ENCODE measurements around the gene SLC22A25.

The SLC22A25 gene

GRCh38 chr11:63240791-63241379 lies 2.5 kb downstream of the SLC22A25 start:
- H4K12ac ChIP-seq (ENCODE audit: low read depth, low read length): no peak overlapping the region
- H3K4ac ChIP-seq (ENCODE audit: low read depth, low read length): no peak overlapping the region
- H3K79me2 ChIP-seq (ENCODE audit: control insufficient read depth, insufficient read depth, low read length, poor library complexity): no peaks in the 10 kb centered on the region
- no peak overlapping the region for H2AK5ac ChIP-seq (ENCODE audit: low read length)
- no peak overlapping the region for H2BK12ac ChIP-seq (ENCODE audit: low read length)
- H3K79me1 ChIP-seq (ENCODE audit: low read length): no peaks in the 10 kb centered on the region
- H3K4me3 ChIP-seq (ENCODE audit: low read depth, low read length): no peak overlapping the region
- H2AFZ ChIP-seq (ENCODE audit: insufficient read depth, low read length, poor library complexity): no peak overlapping the region
- H3K27me3 ChIP-seq (ENCODE audit: insufficient read depth, low read length): no peaks in the 10 kb centered on the region
- no peak overlapping the region for H3K4me2 ChIP-seq (ENCODE audit: low read length)
- no peaks in the 10 kb centered on the region for H3K36me3 ChIP-seq (ENCODE audit: control insufficient read depth in 1 of 2, insufficient read depth in 2 of 2, low read length in 2 of 2)
- DNase-seq: no peak
- no peak overlapping the region for H3K9ac ChIP-seq (ENCODE audit: low read length)
- H3K4me1 ChIP-seq (ENCODE audit: control insufficient read depth in 1 of 2, insufficient read depth in 2 of 2, low read length in 2 of 2): no peaks in the 10 kb centered on the region
- no peak overlapping the region for H3K18ac ChIP-seq (ENCODE audit: low read length)
- no peak overlapping the region for H2BK120ac ChIP-seq (ENCODE audit: insufficient read depth, low read length, poor library complexity)
- H3K27ac ChIP-seq (ENCODE audit: low read depth, low read length): no peak overlapping the region
- no peak overlapping the region for H3K14ac ChIP-seq (ENCODE audit: low read length)
- H4K8ac ChIP-seq (ENCODE audit: low read depth, low read length): no peak overlapping the region
- H4K91ac ChIP-seq (ENCODE audit: low read depth, low read length): no peak overlapping the region
- no peak overlapping the region for H3K23ac ChIP-seq (ENCODE audit: low read length)
- peaks cover 6% of the 10 kb centered on the region for H3K9me3 ChIP-seq (ENCODE audit: insufficient read depth, low read depth, low read length)
- H2BK5ac ChIP-seq (ENCODE audit: low read depth, low read length, poor library complexity): no peak overlapping the region

DNA sequence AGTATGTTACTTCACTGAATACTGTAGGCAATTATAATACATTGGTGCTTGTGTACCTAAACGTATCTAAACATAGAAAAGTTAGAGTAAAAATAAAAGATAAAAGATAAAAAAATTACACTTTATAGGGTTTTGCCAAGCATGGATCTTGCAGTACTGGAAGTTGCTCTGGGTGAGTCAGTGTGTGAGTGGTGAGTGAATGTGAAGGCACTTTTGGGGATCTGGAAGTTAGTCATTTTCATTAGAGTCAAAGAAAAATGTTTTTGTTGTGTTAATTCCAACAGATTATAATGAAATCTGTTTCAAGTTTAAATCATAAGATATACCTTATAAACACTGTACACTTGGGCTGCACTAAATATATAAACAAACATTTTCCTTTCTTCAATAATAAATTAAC lies 3.3 kb downstream of the SLC22A25 start:
- H4K91ac ChIP-seq (ENCODE audit: low read depth, low read length): no peak overlapping the region
- H3K27ac ChIP-seq (ENCODE audit: low read depth, low read length): no peak overlapping the region
- H3K79me2 ChIP-seq (ENCODE audit: control insufficient read depth, insufficient read depth, low read length, poor library complexity): no peaks in the 10 kb centered on the region
- H3K9me3 ChIP-seq (ENCODE audit: insufficient read depth, low read depth, low read length): peaks cover 6% of the 10 kb centered on the region
- H2BK12ac ChIP-seq (ENCODE audit: low read length): no peak overlapping the region
- H3K36me3 ChIP-seq (ENCODE audit: control insufficient read depth in 1 of 2, insufficient read depth in 2 of 2, low read length in 2 of 2): no peaks in the 10 kb centered on the region
- no peak overlapping the region for H2AK5ac ChIP-seq (ENCODE audit: low read length)
- no peak for DNase-seq
- WGBS (ENCODE audit: extremely low coverage, insufficient coverage, insufficient read length): no CpG with 5 or more reads among the region's 1 CpG
- no peaks in the 10 kb centered on the region for H3K79me1 ChIP-seq (ENCODE audit: low read length)
- no peak overlapping the region for H3K23ac ChIP-seq (ENCODE audit: low read length)
- no peak overlapping the region for H3K4me3 ChIP-seq (ENCODE audit: low read depth, low read length)
- no peak overlapping the region for H3K4me2 ChIP-seq (ENCODE audit: low read length)
- H4K12ac ChIP-seq (ENCODE audit: low read depth, low read length): no peak overlapping the region
- no peak overlapping the region for H2BK120ac ChIP-seq (ENCODE audit: insufficient read depth, low read length, poor library complexity)
- H3K4ac ChIP-seq (ENCODE audit: low read depth, low read length): no peak overlapping the region
- H4K8ac ChIP-seq (ENCODE audit: low read depth, low read length): no peak overlapping the region
- no peak overlapping the region for H3K14ac ChIP-seq (ENCODE audit: low read length)
- H2AFZ ChIP-seq (ENCODE audit: insufficient read depth, low read length, poor library complexity): no peak overlapping the region
- no peak overlapping the region for H2BK5ac ChIP-seq (ENCODE audit: low read depth, low read length, poor library complexity)
- no peaks in the 10 kb centered on the region for H3K27me3 ChIP-seq (ENCODE audit: insufficient read depth, low read length)
- no peak overlapping the region for H3K9ac ChIP-seq (ENCODE audit: low read length)
- H3K4me1 ChIP-seq (ENCODE audit: control insufficient read depth in 1 of 2, insufficient read depth in 2 of 2, low read length in 2 of 2): no peaks in the 10 kb centered on the region
- H3K18ac ChIP-seq (ENCODE audit: low read length): no peak overlapping the region

GRCh38 chr11:63239254-63239653 lies 4.1 kb downstream of the SLC22A25 start:
- Histone ChIP-seq H3K4me2 (ENCODE audit: low read length) (no peak overlapping the region), H4K91ac (ENCODE audit: low read depth, low read length) (no peak overlapping the region)

GRCh38 chr11:63237413-63237812 lies 6.0 kb downstream of the SLC22A25 start:
- no peak overlapping the region for H3K9ac ChIP-seq (ENCODE audit: low read length)
- H3K79me1 ChIP-seq (ENCODE audit: low read length): no peaks in the 10 kb centered on the region
- no peak overlapping the region for H3K23ac ChIP-seq (ENCODE audit: low read length)
- H2AK5ac ChIP-seq (ENCODE audit: low read length): no peak overlapping the region
- no peak overlapping the region for H2AFZ ChIP-seq (ENCODE audit: insufficient read depth, low read length, poor library complexity)
- no peak overlapping the region for H3K14ac ChIP-seq (ENCODE audit: low read length)
- no peaks in the 10 kb centered on the region for H3K27me3 ChIP-seq (ENCODE audit: insufficient read depth, low read length)
- H3K79me2 ChIP-seq (ENCODE audit: control insufficient read depth, insufficient read depth, low read length, poor library complexity): no peaks in the 10 kb centered on the region
- no peak overlapping the region for H2BK120ac ChIP-seq (ENCODE audit: insufficient read depth, low read length, poor library complexity)
- H3K18ac ChIP-seq (ENCODE audit: low read length): no peak overlapping the region
- H3K4ac ChIP-seq (ENCODE audit: low read depth, low read length): no peak overlapping the region
- no peak overlapping the region for H4K12ac ChIP-seq (ENCODE audit: low read depth, low read length)
- no peak for DNase-seq
- H3K36me3 ChIP-seq (ENCODE audit: control insufficient read depth in 1 of 2, insufficient read depth in 2 of 2, low read length in 2 of 2): no peaks in the 10 kb centered on the region
- no peak overlapping the region for H3K4me2 ChIP-seq (ENCODE audit: low read length)
- H3K27ac ChIP-seq (ENCODE audit: low read depth, low read length): no peak overlapping the region
- peaks cover 4% of the 10 kb centered on the region for H3K9me3 ChIP-seq (ENCODE audit: insufficient read depth, low read depth, low read length)
- no peak overlapping the region for H4K8ac ChIP-seq (ENCODE audit: low read depth, low read length)
- H3K4me1 ChIP-seq (ENCODE audit: control insufficient read depth in 1 of 2, insufficient read depth in 2 of 2, low read length in 2 of 2): no peaks in the 10 kb centered on the region
- no peak overlapping the region for H3K4me3 ChIP-seq (ENCODE audit: low read depth, low read length)
- no peak overlapping the region for H4K91ac ChIP-seq (ENCODE audit: low read depth, low read length)
- no peak overlapping the region for H2BK12ac ChIP-seq (ENCODE audit: low read length)
- H2BK5ac ChIP-seq (ENCODE audit: low read depth, low read length, poor library complexity): no peak overlapping the region

More at GRCh38 chr11:63239254-63239653, 4.1 kb downstream of the SLC22A25 start:
- Histone ChIP-seq H3K18ac (ENCODE audit: low read length) (no peak overlapping the region), H3K79me2 (ENCODE audit: control insufficient read depth, insufficient read depth, low read length, poor library complexity) (no peaks in the 10 kb centered on the region), H3K27ac (ENCODE audit: low read depth, low read length) (no peak overlapping the region), H2BK12ac (ENCODE audit: low read length) (no peak overlapping the region), H3K9ac (ENCODE audit: low read length) (no peak overlapping the region), H3K79me1 (ENCODE audit: low read length) (no peaks in the 10 kb centered on the region), H3K4me3 (ENCODE audit: low read depth, low read length) (no peak overlapping the region), H3K27me3 (ENCODE audit: insufficient read depth, low read length) (no peaks in the 10 kb centered on the region), H3K4me1 (ENCODE audit: control insufficient read depth in 1 of 2, insufficient read depth in 2 of 2, low read length in 2 of 2) (no peaks in the 10 kb centered on the region), H3K9me3 (ENCODE audit: insufficient read depth, low read depth, low read length) (peaks cover 6% of the 10 kb centered on the region), H2BK5ac (ENCODE audit: low read depth, low read length, poor library complexity) (no peak overlapping the region), H3K23ac (ENCODE audit: low read length) (no peak overlapping the region), H2AK5ac (ENCODE audit: low read length) (no peak overlapping the region), H2AFZ (ENCODE audit: insufficient read depth, low read length, poor library complexity) (no peak overlapping the region), H3K4ac (ENCODE audit: low read depth, low read length) (no peak overlapping the region), H3K36me3 (ENCODE audit: control insufficient read depth in 1 of 2, insufficient read depth in 2 of 2, low read length in 2 of 2) (no peaks in the 10 kb centered on the region), H2BK120ac (ENCODE audit: insufficient read depth, low read length, poor library complexity) (no peak overlapping the region), H4K8ac (ENCODE audit: low read depth, low read length) (no peak overlapping the region), H4K12ac (ENCODE audit: low read depth, low read length) (no peak overlapping the region), H3K14ac (ENCODE audit: low read length) (no peak overlapping the region)
- DNase-seq: no peak
